Measurements from ENCODE around the gene NAGA.

DNA sequence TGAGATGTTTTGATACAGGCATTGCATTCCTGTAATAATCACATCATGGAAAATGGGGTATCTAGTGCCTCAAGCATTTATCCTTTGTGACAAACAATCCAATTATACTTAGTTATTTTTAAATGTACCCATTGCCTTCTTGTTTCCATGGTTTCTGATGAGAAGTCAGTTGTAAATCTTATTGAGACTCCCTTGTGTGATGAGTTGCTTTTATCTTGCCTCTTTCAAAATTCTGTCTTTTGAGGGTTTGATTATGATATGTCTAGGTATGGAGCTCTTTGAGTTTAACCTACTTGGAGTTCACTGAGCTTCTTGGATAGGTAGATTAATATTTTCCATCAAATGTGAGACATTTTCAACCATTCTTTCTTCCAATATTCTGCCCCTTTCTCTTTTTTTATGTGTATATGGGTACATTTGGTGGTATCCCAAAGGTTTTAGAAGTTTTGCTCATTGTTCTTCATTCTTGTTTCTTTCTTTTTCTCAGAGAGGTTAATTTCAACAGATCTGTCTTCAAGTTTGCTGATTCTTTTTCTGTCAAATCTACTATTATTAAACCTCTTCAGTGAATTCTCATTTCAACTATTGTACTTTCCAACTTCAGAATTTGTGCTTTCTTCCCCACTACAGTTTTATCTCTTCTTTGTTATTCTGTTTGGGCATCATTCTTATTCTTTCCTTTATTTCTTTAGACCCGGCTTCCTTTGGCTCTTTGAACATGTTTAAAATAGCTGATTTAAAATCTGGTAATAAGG lies 13.7 kb downstream of the NAGA start:
- TF ChIP-seq POLR2A (IDR thresholded peaks at IDR 0.05) = no peak
- TF ChIP-seq, protein P1, sequence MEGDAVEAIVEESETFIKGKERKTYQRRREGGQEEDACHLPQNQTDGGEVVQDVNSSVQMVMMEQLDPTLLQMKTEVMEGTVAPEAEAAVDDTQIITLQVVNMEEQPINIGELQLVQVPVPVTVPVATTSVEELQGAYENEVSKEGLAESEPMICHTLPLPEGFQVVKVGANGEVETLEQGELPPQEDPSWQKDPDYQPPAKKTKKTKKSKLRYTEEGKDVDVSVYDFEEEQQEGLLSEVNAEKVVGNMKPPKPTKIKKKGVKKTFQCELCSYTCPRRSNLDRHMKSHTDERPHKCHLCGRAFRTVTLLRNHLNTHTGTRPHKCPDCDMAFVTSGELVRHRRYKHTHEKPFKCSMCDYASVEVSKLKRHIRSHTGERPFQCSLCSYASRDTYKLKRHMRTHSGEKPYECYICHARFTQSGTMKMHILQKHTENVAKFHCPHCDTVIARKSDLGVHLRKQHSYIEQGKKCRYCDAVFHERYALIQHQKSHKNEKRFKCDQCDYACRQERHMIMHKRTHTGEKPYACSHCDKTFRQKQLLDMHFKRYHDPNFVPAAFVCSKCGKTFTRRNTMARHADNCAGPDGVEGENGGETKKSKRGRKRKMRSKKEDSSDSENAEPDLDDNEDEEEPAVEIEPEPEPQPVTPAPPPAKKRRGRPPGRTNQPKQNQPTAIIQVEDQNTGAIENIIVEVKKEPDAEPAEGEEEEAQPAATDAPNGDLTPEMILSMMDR (IDR thresholded peaks at IDR 0.05) = no peak

All from right lobe of liver (tissue), 4 donors.